ENCODE measurements around the gene CALN1.
"Not testable (repeated sequence)": the region's sequence is repeated elsewhere in the genome, so short reads cannot be mapped to it uniquely, and the experiment has no call there.

CALN1 gene

DNA sequence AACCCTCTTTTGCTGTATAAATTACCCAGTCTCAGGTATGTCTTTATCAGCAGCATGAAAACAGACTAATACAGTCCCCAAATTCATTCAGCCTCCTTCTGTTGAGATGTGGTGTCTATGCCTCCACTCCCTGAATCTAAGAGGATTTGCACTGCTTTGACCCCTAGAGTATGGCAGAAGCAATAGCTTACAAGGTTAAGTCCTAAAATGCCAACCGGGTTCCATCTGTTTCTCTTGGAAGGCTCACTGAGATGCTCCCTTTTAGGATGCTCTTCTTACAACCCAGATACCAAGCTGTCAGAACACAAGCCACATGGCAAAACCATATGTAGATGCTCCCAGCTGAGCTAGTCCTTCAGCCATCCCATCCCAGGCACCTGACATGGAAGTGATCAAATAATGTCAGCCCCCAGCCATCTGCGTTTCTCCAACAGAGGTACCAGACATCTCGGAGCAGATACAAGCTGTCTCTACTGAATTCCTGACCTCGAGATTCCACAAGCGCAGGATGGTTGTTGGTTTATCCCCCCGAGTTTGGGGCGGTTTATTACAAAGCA, 20.2 kb downstream of the CALN1 start:
- Histone ChIP-seq H3K27me3 (no peaks in the 10 kb centered on the region), H3K36me3 (no peaks in the 10 kb centered on the region), H3K9me3 (peaks cover 4% of the 10 kb centered on the region; the same call in 1 of the 2 replicates), H4K20me1 (no peaks in the 10 kb centered on the region), H3K27ac (no peak overlapping the region), H3K9ac (no peak overlapping the region), H3K4me2 (no peak overlapping the region), H3K4me3 (no peak overlapping the region), H3K4me1 (no peaks in the 10 kb centered on the region)
- TF ChIP-seq Cebpa-rat (IDR thresholded peaks at IDR 0.05), result no peak

DNA sequence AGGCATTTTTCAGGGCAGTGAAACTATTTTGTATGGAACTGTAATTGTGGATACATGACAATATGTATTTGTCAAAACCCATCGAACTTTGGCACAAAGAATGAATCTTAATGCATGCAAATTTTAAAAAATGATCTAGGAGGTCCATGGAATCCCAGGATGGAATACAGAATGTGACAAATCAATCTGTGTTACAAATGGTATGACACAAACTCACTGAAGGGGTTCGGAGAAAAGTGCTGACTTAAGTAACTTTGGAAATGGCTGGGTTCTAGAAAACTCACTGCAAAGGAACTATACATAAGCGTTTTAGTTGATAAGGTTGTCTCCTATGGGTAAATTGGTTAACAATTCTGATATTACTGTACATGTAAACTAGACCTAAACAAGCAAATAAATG, 26.0 kb downstream of the CALN1 start:
- TF ChIP-seq Cebpa-rat (IDR thresholded peaks at IDR 0.05), result no peak
- Histone ChIP-seq H3K36me3 (no peaks in the 10 kb centered on the region), H3K4me1 (peaks cover 15% of the 10 kb centered on the region), H3K4me2 (no peak overlapping the region), H3K9ac (no peak overlapping the region), H3K27ac (no peak overlapping the region), H3K27me3 (no peaks in the 10 kb centered on the region), H3K9me3 (peaks cover 5% of the 10 kb centered on the region; the same call in 1 of the 2 replicates), H3K4me3 (no peak overlapping the region), H4K20me1 (no peaks in the 10 kb centered on the region)

DNA sequence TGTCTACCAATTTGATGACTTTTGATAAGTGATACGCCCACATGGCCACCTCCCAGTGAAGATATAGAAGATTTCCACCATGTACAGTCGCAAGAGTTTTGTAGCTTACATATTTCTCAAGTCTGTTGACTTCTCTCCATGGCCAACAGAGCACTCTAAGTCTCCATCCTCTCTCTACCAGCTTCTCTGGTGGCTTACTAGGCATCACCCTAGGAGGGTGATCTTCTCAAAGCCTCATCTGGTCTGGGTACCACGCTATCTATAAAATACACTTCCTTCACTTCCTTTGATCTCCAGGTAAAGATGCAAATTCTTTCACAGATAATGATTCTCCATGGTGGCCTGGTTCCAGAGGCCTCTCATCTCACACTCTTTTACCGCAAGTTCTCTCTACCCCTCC, 49.9 kb downstream of the CALN1 start:
- H3K9me3 ChIP-seq, result no peaks in the 10 kb centered on the region
- H4K20me1 ChIP-seq, result no peaks in the 10 kb centered on the region

DNA sequence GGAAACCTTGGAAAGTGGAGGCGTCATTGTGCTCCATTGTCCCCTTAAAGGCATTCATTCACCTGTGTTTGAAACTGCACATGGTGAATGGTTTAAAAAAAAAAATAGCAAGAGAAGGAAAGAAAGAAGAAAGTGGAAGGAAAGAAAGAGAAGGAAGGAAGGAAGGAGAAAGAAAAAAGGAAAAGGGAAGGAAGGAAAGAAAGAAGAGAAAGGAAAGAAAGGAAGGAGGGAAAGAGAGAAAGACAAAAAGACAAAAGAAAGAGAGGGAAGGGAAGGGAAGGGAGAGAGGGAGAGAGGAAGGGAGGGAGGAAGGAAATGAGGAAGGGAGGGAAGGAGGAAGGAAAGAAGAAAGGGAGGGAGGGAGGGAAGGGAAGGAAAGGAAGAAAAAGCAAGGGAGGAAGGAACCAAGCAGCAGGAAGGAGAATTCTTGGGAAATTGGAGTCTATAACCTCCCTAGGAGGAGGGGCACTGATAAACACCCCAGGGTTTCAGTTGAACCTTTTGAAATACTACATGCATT, 66.9 kb downstream of the CALN1 start:
- no peaks in the 10 kb centered on the region for H4K20me1 ChIP-seq
- no peak overlapping the region for H3K9ac ChIP-seq
- H3K27ac ChIP-seq, result no peak overlapping the region
- H3K27me3 ChIP-seq, result no peaks in the 10 kb centered on the region
- peaks cover 3% of the 10 kb centered on the region for H3K9me3 ChIP-seq
- no peak overlapping the region for H3K4me2 ChIP-seq
- H3K36me3 ChIP-seq, result no peaks in the 10 kb centered on the region
- no peak overlapping the region for H3K4me3 ChIP-seq
- no peaks in the 10 kb centered on the region for H3K4me1 ChIP-seq
- no peak for TF ChIP-seq Cebpa-rat (IDR thresholded peaks at IDR 0.05)

More for the DNA sequence above, 49.9 kb downstream of the CALN1 start:
- no peaks in the 10 kb centered on the region for H3K27me3 ChIP-seq
- TF ChIP-seq Cebpa-rat (IDR thresholded peaks at IDR 0.05), result no peak
- no peak overlapping the region for H3K9ac ChIP-seq
- no peaks in the 10 kb centered on the region for H3K36me3 ChIP-seq
- H3K4me2 ChIP-seq, result no peak overlapping the region
- no peak overlapping the region for H3K27ac ChIP-seq
- no peaks in the 10 kb centered on the region for H3K4me1 ChIP-seq
- H3K4me3 ChIP-seq, result no peak overlapping the region

DNA sequence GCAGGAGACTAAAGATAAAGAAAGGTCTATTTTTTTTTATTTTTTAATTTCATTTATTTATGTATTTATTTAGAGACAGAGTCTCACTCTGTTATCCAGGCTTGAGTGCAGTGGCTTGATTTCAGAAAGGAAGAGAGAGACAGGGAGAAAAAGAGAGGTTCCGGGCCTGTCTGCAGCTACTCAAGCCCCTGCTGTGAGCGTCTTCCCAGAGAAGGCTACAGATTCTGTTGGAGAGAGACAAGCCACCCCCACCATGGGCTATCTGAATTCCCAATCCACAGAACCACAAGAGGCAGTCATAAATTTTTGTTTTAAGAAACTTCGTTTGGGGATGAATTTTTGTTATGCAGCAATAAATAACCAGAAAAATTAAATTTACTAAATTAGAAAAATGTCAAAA, 68.1 kb downstream of the CALN1 start:
- no peak overlapping the region for H3K4me2 ChIP-seq
- H4K20me1 ChIP-seq, result no peaks in the 10 kb centered on the region
- H3K27me3 ChIP-seq, result no peaks in the 10 kb centered on the region
- no peaks in the 10 kb centered on the region for H3K36me3 ChIP-seq
- H3K9me3 ChIP-seq, result peaks cover 16% of the 10 kb centered on the region
- H3K4me3 ChIP-seq, result no peak overlapping the region
- TF ChIP-seq Cebpa-rat (IDR thresholded peaks at IDR 0.05), result no peak
- H3K9ac ChIP-seq, result no peak overlapping the region
- H3K4me1 ChIP-seq, result no peaks in the 10 kb centered on the region
- H3K27ac ChIP-seq, result no peak overlapping the region

DNA sequence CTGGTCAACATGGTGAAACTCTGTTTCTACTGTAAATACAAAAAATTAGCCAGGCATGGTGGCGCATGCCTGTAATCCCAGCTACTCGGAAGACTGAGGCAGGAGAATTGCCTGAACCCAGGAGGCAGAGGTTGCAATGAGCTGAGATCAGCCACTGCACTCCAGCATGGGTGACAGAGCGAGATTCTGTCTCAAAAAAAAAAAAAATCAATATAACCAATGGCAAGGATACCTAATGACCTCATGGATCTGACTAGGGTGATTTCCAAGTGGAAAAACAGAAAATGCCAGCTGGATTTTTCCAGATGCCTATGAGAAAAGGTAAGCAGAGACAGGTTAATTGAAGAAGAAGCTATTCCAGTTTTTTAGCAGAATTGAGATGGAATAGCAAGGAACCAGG, 68.8 kb downstream of the CALN1 start:
- H3K27me3 ChIP-seq, H3K9ac ChIP-seq, H3K4me3 ChIP-seq, H3K36me3 ChIP-seq, H3K4me2 ChIP-seq, H3K27ac ChIP-seq, H4K20me1 ChIP-seq, H3K4me1 ChIP-seq: not testable (repeated sequence)
- H3K9me3 ChIP-seq, result peaks cover 17% of the 10 kb centered on the region

DNA sequence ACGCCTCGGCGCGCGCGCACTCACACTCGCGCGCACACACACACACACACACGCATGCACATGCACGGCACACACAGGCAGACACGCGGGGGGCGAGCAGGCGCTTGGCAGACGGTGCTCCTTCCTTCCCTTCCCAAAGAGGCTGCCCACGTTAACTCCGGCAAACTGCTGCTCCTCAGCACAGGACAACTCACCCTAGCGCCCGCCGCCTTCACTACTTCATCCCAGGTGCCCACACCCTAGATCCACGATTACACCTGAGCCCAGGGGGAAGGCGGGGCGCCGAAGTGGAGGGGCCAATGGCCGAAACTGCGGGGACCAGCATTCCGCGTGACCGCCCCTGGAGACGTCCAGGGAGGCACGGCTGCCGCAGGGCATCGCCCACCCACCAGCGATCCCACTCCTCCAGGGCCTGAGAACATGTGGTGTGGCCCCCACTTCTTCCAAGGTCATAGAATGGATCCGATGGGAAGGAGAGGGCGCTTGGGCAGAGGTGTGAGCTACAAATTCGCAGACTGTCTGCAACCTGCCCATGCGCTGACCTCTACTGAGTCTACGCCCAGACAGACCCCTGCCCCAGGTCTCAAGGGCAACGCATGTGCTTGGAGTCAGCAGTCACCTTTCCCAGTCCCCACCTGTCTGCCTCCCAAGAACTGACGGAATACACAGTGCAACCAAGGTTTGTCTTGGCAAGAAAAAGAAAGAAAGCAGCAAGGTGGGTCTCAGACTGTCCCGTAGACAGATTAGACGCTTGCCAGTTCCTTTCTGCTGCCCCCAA, 74.6 kb downstream of the CALN1 start:
- Histone ChIP-seq H3K9ac (no peak overlapping the region), H3K27ac (no peak overlapping the region), H3K4me3 (peak overlapping the region; percentile 49), H3K27me3 (peaks cover 44% of the 10 kb centered on the region), H3K4me2 (0 out of 2 replicates have a peak overlapping the region, but pooled peaks have one; percentile 9), H3K36me3 (no peaks in the 10 kb centered on the region), H3K4me1 (no peaks in the 10 kb centered on the region), H3K9me3 (peaks cover 46% of the 10 kb centered on the region), H4K20me1 (no peaks in the 10 kb centered on the region)
- no peak for TF ChIP-seq Cebpa-rat (IDR thresholded peaks at IDR 0.05)

DNA sequence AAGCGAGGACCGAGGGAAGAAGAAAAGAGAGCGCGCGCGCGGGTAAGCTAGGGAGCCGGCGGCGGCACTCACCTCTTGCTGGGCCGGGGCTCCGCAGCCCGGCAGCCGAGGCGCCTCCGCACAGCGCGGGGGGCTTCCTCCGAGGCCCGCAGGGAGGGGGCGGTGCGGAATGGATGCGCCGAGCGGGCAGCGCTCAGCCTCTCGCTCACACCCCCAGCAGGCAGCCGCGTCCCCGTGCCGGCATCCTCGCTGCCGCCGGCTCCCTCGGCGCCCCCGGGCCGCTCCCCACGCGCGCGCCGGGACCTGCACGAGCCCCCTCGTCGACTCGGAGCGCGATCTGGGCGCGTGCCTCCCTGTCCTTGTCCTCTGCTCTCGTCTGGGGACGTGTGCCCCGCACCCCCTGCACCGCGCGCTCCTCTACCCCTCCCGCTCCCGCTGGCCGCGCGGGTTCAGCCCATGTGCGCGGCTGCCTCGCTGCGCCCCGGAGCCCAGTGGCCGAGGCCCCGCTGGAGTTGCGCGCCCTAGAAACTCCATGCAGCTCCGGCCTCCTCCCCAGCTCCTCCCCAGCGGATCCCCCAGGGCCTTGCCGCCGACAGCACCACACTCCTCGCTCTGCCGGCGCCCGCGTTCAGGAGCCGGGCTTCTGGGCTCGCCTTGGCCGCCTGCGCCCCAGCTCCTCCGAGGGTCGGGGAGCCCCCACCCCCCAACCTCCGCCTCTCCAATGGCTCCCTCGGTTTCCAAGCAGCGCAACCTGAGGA, 75.3 kb downstream of the CALN1 start:
- H3K4me1 ChIP-seq, result no peaks in the 10 kb centered on the region
- no peak for TF ChIP-seq Cebpa-rat (IDR thresholded peaks at IDR 0.05)
- H3K27ac ChIP-seq, result no peak overlapping the region
- peaks cover 44% of the 10 kb centered on the region for H3K27me3 ChIP-seq
- H3K36me3 ChIP-seq, result no peaks in the 10 kb centered on the region
- H3K4me3 ChIP-seq, result peak overlapping the region; percentile 49
- no peaks in the 10 kb centered on the region for H4K20me1 ChIP-seq
- H3K9me3 ChIP-seq, result peaks cover 54% of the 10 kb centered on the region
- 0 out of 2 replicates have a peak overlapping the region, but pooled peaks have one; percentile 9 for H3K4me2 ChIP-seq
- H3K9ac ChIP-seq, result no peak overlapping the region

DNA sequence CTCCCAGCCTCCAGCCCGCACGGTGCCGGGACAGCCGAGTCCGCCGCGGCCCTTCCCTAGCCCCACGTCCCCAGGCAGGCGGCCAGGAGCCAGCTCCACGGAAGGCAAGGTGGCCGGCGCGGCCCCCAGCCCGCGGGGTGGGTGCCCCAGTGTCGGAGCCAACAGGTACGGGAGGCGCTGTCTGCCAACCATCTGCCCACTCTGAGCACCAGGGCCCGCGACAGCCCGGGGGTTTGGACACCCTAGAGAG, 75.8 kb downstream of the CALN1 start:
- Histone ChIP-seq H3K9ac (no peak overlapping the region), H3K27ac (no peak overlapping the region), H3K9me3 (peaks cover 59% of the 10 kb centered on the region), H3K4me1 (no peaks in the 10 kb centered on the region), H4K20me1 (no peaks in the 10 kb centered on the region), H3K36me3 (no peaks in the 10 kb centered on the region), H3K27me3 (peaks cover 44% of the 10 kb centered on the region), H3K4me2 (no peak overlapping the region), H3K4me3 (no peak overlapping the region)
- no peak for TF ChIP-seq Cebpa-rat (IDR thresholded peaks at IDR 0.05)

All from BLaER1 (cell line).